GM21786 (cell line): ENCODE measurements around the gene ZNF595.
"Not testable (repeated sequence)": the region's sequence is repeated elsewhere in the genome, so short reads cannot be mapped to it uniquely, and the experiment has no call there.

Source experiments
- ATAC-seq: cut with Tn5 transposase; IDR thresholded peaks from one replicate; pipeline ENCODE4 v1.9.1; 2021; ENCODE audit not compliant: unreplicated experiment

Gene ZNF595

DNA sequence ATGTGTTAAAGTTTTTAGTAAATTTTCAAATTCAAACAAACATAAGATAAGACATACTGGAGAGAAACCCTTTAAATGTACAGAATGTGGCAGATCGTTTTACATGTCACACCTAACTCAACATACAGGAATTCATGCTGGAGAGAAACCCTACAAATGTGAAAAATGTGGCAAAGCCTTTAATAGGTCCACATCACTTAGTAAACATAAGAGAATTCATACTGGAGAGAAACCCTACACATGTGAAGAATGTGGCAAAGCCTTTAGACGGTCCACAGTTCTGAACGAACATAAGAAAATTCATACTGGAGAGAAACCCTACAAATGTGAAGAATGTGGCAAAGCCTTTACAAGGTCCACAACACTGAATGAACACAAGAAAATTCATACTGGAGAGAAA is 32.8 kb downstream of the ZNF595 start:
- no peak for ATAC-seq

- not testable (repeated sequence) for ATAC-seq
Measured at GRCh38 chr4:86559-87324, 33.6 kb downstream of the ZNF595 start.

DNA sequence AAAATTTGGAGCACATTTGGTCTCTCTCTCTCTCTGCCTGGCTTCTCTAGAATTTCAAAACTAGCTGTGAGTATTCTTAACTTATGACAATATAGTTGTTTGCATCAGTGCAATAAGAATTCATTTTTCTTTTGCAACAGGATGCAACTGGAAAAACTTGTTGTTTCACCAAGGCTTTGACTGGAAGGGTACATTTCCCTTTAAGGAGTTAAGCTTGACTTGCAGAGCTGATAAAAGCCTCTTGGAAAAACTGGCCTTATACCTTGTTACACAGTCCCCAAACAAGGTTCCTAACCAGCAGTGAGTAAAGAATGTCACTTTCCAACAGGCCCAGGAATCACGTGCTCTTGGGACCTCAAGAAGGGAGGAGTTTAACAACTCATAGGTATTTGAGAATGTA is 45.3 kb downstream of the ZNF595 start:
- no peak for ATAC-seq

DNA sequence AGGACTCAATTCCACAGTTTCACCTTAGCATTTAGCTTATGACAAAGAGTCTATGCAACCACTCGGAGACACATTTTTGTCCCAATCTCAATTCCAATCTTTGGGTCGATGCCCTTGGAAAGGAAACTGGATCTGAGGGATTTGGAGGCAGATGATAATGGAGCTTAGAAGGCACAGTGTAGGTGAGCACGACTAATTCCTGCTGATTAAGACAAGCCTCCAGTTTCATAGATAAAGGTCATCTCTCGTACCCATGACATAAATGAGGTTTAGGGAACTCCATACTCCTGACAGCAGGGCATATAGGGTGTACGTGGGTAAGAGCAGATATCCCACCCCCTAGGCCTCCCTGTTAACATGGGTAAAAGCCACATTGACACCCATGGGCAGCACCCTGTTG is 46.7 kb downstream of the ZNF595 start:
- ATAC-seq, result no peak

DNA sequence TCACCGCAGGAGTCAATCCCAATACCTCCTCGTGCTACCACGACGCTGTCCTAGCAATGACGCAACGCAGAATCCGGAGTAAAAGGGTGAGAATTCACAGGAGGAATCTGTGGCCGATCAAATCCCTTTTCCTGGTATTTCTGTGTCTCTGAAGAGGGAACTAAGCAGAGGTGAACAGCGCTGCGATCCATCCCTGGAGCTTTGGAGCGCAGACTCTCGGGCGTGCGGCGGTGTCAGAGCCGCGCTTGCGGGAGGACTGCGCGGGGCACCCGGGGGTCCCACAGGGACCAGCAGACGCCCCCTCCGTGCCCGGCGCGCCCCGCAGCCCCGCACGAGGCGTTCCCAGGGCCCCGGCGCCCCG is 53.9 kb downstream of the ZNF595 start:
- ATAC-seq, result no peak

- no peak for ATAC-seq
Measured at GRCh38 chr4:107444-108429, 54.6 kb downstream of the ZNF595 start.

- no peak for ATAC-seq
Measured at GRCh38 chr4:112771-113170, 59.6 kb downstream of the ZNF595 start.

- ATAC-seq, result no peak
Measured at GRCh38 chr4:113732-114131, 60.6 kb downstream of the ZNF595 start.

- no peak for ATAC-seq
Measured at GRCh38 chr4:114149-114548, 61.0 kb downstream of the ZNF595 start.

GRCh38 chr4:116499-116898 is 63.4 kb downstream of the ZNF595 start:
- ATAC-seq, result no peak

- ATAC-seq, result no peak
Measured at GRCh38 chr4:120616-121015, 67.5 kb downstream of the ZNF595 start.

GRCh38 chr4:121408-122084 is 68.4 kb downstream of the ZNF595 start:
- no peak for ATAC-seq

- not testable (repeated sequence) for ATAC-seq
Measured at GRCh38 chr4:123922-124274, 70.8 kb downstream of the ZNF595 start.

DNA sequence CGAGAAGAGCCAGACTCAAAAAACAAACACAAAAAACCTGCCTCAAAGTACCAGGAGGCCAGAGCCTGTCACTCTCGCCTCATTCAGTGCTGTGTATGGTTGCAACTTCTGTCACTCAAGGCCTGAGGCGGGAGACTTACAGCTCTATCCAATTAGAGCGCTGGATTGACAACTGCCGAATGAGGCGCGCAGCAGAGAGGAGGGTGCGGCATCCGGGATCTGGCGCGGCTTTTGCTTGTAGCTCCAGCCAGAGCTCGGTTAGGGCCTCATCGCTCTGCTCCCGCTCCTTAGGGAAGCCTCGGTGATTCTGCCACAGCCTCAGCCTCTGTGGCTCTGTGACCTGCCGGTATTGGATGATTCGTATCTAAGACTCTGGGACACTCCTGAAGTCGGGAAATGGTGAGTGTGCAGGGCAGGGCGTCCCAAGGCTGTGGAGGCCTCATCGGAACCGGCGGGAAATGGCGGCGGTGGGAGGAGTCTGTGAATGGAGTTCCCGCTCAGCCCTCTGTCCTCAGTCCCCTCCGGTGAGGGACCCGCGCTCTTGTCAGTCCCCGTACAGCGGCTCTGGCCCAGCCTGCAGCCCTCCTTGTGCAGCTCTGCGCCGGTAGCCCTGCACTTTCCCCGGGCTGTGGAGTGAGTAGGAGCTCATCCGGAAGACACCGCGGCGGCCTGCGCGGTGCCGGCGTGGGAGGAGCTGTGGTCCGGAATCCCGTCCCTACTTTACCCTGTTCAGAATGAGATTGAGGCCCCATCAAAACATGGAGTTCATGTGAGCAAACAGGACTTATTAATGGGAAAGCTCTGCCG is 71.4 kb downstream of the ZNF595 start, which contains the start of gene ZNF718:
ZNF718 (plus strand) TSS at position 227 of the 807 bp plus-strand sequence; CDS start at position 397, 170 bp downstream.
- peak; percentile 99 for ATAC-seq

DNA sequence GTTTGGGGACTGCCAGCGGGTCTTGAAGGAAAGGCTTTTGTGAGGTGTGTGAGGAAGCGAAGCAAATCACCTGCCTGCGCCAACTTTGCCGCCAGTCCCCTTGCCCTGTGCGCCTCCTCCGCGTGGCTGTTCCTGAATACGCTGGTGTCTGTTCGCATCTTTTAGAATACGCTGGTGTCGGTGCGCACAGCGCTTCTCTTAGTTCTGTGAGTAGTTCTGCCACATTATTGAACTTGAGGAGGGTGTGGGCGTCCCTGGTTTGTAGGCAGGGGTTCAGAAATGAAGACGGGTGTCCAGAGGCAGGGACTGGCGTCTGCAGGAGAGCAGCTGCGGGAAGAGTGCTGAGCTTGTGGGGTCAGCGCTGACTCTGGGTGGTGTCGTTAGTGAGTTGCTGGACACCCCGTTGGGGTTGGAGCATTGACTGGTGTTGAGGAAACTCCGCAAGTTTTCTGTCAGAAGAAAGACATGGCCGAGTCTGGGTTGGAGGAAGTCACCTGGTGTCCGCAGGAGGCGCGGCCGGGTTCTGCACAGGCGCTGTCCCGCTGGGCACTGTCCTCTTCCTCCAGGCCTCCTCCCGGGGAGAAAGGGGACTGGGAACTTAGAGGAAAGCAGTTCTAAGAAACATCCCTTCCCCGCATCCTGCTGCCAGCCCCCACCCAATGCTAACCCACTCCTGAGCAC is 72.1 kb downstream of the ZNF595 start:
- peak; percentile 5 for ATAC-seq

- no peak for ATAC-seq
Measured at GRCh38 chr4:125833-126232, 72.7 kb downstream of the ZNF595 start.

GRCh38 chr4:132483-132882 is 79.4 kb downstream of the ZNF595 start:
- ATAC-seq, result no peak
